H1 (cell line): ENCODE results near the gene NTPCR. TPM values are rescaled to one million over a fixed set of nuclear protein-coding genes. Genes with fewer than 3 reads are reported as not detected.

ENCODE experiments used
- CTCF ChIA-PET: fragments of 300-600 bp; sonication (Branson Sonifier 250); formaldehyde crosslinking; loops from one replicate; lab custom pipeline; 2021; ENCODE audit not compliant: partially characterized antibody; lab: Charles Lee
- POLR2A ChIA-PET: fragments of 300-600 bp; sonication (Branson Sonifier 250); formaldehyde crosslinking; loops from one replicate; lab custom pipeline; 2021; ENCODE audit warnings: inconsistent platforms; ENCODE audit not compliant: partially characterized antibody; lab: Charles Lee
- DNase-seq, 2 experiments: peaks; one replicate each; pipeline versions ENCODE4 v3.0.0 to v3.0.0-alpha.2; 2010 to 2022; ENCODE audit warnings: low spot score in 2 of 2, low read depth in 1 of 2, mixed read lengths in 1 of 2
- FAIRE-seq: peaks from 2 replicates; lab custom pipeline; 2011; peaks lifted over from hg19 to GRCh38; lab: Jason Lieb, UNC
- H2AFZ ChIP-seq: 2 replicates; pipeline ENCODE4 v1.8.1; 2012; ENCODE audit warnings: low read length, inconsistent platforms
- H2AK5ac ChIP-seq: 2 replicates; pipeline ENCODE4 v1.6.1; 2013; ENCODE audit warnings: low read depth, low read length
- H2BK120ac ChIP-seq: replicated peaks from 2 replicates; pipeline ENCODE3; 2013; ENCODE audit warnings: low read depth, low read length, inconsistent platforms
- H2BK12ac ChIP-seq: 2 replicates; pipeline ENCODE4 v1.6.1; 2013; ENCODE audit warnings: low read depth, low read length
- H2BK15ac ChIP-seq: 2 replicates; pipeline ENCODE4 v1.6.1; 2013; ENCODE audit warnings: low read length
- H2BK20ac ChIP-seq: 2 replicates; pipeline ENCODE4 v1.6.1; 2013; ENCODE audit warnings: low read length
- H2BK5ac ChIP-seq: 2 replicates; pipeline ENCODE4 v1.6.1; 2013; ENCODE audit warnings: low read depth, low read length
- H3K14ac ChIP-seq: 2 replicates; pipeline ENCODE4 v1.6.1; 2013; ENCODE audit warnings: inconsistent platforms; ENCODE audit not compliant: insufficient read length
- H3K18ac ChIP-seq: 2 replicates; pipeline ENCODE4 v1.6.1; 2013; ENCODE audit warnings: low read length; ENCODE audit errors: extremely low read depth
- H3K23ac ChIP-seq: 2 replicates; pipeline ENCODE4 v1.6.1; 2013; ENCODE audit warnings: inconsistent platforms; ENCODE audit not compliant: insufficient read length
- H3K23me2 ChIP-seq: 2 replicates; pipeline ENCODE4 v1.6.1; 2013; ENCODE audit warnings: low read depth, low read length
- H3K27ac ChIP-seq: 2 replicates; pipeline ENCODE4 v1.6.1; 2011; ENCODE audit warnings: low read depth, low read length, inconsistent platforms
- H3K27me3 ChIP-seq, 4 experiments: replicated peaks in 1 of 4; 1 replicate in 1 of 4; 2 replicates in 3 of 4; pipeline versions ENCODE4 v1.6.1 to v1.8.1; 2011 to 2013; ENCODE audit warnings: low read length in 3 of 4, mild to moderate bottlenecking in 3 of 4, inconsistent platforms in 2 of 4, mixed read lengths in 2 of 4, moderate library complexity in 1 of 4; ENCODE audit not compliant: control insufficient read depth in 3 of 4, insufficient read depth in 3 of 4; ENCODE audit errors: extremely low read depth in 1 of 4
- H3K36me3 ChIP-seq, 4 experiments: 2 replicates each; pipeline versions ENCODE4 v1.6.1 to v1.8.1; 2011 to 2013; ENCODE audit warnings: mild to moderate bottlenecking in 4 of 4, low read length in 3 of 4, moderate library complexity in 2 of 4, control low read depth in 1 of 4, inconsistent platforms in 1 of 4; ENCODE audit not compliant: insufficient read depth in 4 of 4, control insufficient read depth in 2 of 4
- H3K4ac ChIP-seq: replicated peaks from 2 replicates; pipeline ENCODE3; 2013; ENCODE audit warnings: low read length, low read depth, mixed read lengths, inconsistent platforms; ENCODE audit not compliant: insufficient read length
- H3K4me1 ChIP-seq, 4 experiments: replicated peaks in 1 of 4; 1 replicate in 1 of 4; 2 replicates in 3 of 4; pipeline versions ENCODE4 v1.6.1 to v1.8.1; 2011 to 2013; ENCODE audit warnings: low read length in 3 of 4, inconsistent platforms in 2 of 4, mixed read lengths in 1 of 4; ENCODE audit not compliant: insufficient read depth in 4 of 4, control insufficient read depth in 3 of 4
- H3K4me2 ChIP-seq, 2 experiments: 2 replicates each; pipeline versions ENCODE4 v1.6.1 to v1.8.1; 2011 to 2013; ENCODE audit warnings: low read depth in 2 of 2, low read length in 2 of 2, control low read depth in 1 of 2, inconsistent platforms in 1 of 2, mild to moderate bottlenecking in 1 of 2; ENCODE audit not compliant: insufficient read depth in 1 of 2
- H3K4me3 ChIP-seq, 4 experiments: fragments of 200-600, 300-600 bp in 1 of 4; sonication (generic), shearing (Covaris generic), sonication (Bioruptor Twin) in 1 of 4; 2 replicates each; pipeline versions ENCODE4 v1.5.1 to v1.8.1; 2011 to 2016; ENCODE audit warnings: low read length in 4 of 4, low read depth in 3 of 4, control low read depth in 2 of 4, inconsistent platforms in 2 of 4, mild to moderate bottlenecking in 2 of 4, mixed read lengths in 1 of 4, moderate library complexity in 1 of 4; ENCODE audit not compliant: insufficient read depth in 2 of 4; ENCODE audit errors: extremely low read depth in 1 of 4
- H3K56ac ChIP-seq: replicated peaks from 2 replicates; pipeline ENCODE3; 2013; ENCODE audit warnings: low read depth, mild to moderate bottlenecking, mixed read lengths, low read length, inconsistent platforms; ENCODE audit not compliant: insufficient read length
- H3K79me1 ChIP-seq: 2 replicates; pipeline ENCODE4 v1.6.1; 2013; ENCODE audit warnings: low read depth, low read length, control low read depth
- H3K79me2 ChIP-seq, 2 experiments: 2 replicates each; pipeline versions ENCODE4 v1.6.1 to v1.8.1; 2012 to 2013; ENCODE audit warnings: low read length in 2 of 2, mild to moderate bottlenecking in 2 of 2, inconsistent platforms in 1 of 2; ENCODE audit not compliant: insufficient read depth in 2 of 2, control insufficient read depth in 1 of 2
- H3K9ac ChIP-seq, 4 experiments: replicated peaks in 1 of 4; 1 replicate in 1 of 4; 2 replicates in 3 of 4; pipeline versions ENCODE4 v1.6.1 to v1.8.1; 2011 to 2013; ENCODE audit warnings: low read depth in 3 of 4, low read length in 3 of 4, control low read depth in 2 of 4, mild to moderate bottlenecking in 2 of 4, moderate library complexity in 2 of 4, inconsistent platforms in 1 of 4; ENCODE audit errors: extremely low read depth in 1 of 4
- H3K9me3 ChIP-seq, 2 experiments: 2 replicates each; pipeline versions ENCODE4 v1.6.1 to v1.8.1; 2012 to 2013; ENCODE audit warnings: mild to moderate bottlenecking in 2 of 2, moderate library complexity in 2 of 2, control low read depth in 1 of 2, inconsistent platforms in 1 of 2, low read depth in 1 of 2, low read length in 1 of 2, mixed read lengths in 1 of 2; ENCODE audit not compliant: insufficient read depth in 2 of 2
- H4K20me1 ChIP-seq, 2 experiments: replicated peaks in 1 of 2; 2 replicates each; pipeline versions ENCODE3 to v1.8.1; 2011 to 2013; ENCODE audit warnings: inconsistent platforms in 2 of 2, low read length in 2 of 2, mild to moderate bottlenecking in 1 of 2; ENCODE audit not compliant: insufficient read depth in 2 of 2, control insufficient read depth in 1 of 2
- H4K5ac ChIP-seq: 2 replicates; pipeline ENCODE4 v1.6.1; 2013; ENCODE audit warnings: low read length, low read depth, mixed read lengths, inconsistent platforms; ENCODE audit not compliant: insufficient read length
- H4K8ac ChIP-seq: 2 replicates; pipeline ENCODE4 v1.8.0; 2013; ENCODE audit warnings: mild to moderate bottlenecking, moderate library complexity, low read length, inconsistent platforms; ENCODE audit not compliant: insufficient read depth; ENCODE audit errors: extremely low read depth
- H4K91ac ChIP-seq: replicated peaks from 2 replicates; pipeline ENCODE3; 2013; ENCODE audit warnings: low read length, mixed read lengths, inconsistent platforms; ENCODE audit not compliant: insufficient read length
- EP300 ChIP-seq, 2 experiments: IDR thresholded peaks; 1 replicate in 1 of 2; 2 replicates in 1 of 2; pipeline ENCODE4 v1.6.1; 2011 to 2012; ENCODE audit warnings: low read depth in 2 of 2, low read length in 2 of 2, mild to moderate bottlenecking in 2 of 2, borderline replicate concordance in 1 of 2, inconsistent platforms in 1 of 2, moderate library complexity in 1 of 2
- GABPA ChIP-seq: IDR thresholded peaks from 2 replicates; pipeline ENCODE4 v1.6.1; 2011; ENCODE audit warnings: mild to moderate bottlenecking, low read length, moderate library complexity, borderline replicate concordance; ENCODE audit not compliant: insufficient read depth
- WGBS, 2 experiments: shearing (Covaris generic) in 1 of 2; methylation state at CpG; one replicate each; pipeline versions ENCODE4 v1.1.6 to v1.1.7; 2013 to 2015; ENCODE audit warnings: low lambda C conversion rate in 2 of 2, mixed read lengths in 2 of 2, inconsistent platforms in 1 of 2, low coverage in 1 of 2, missing lambda C conversion rate in 1 of 2; ENCODE audit not compliant: insufficient replicate concordance in 2 of 2, insufficient coverage in 1 of 2, insufficient read length in 1 of 2; ENCODE audit errors: extremely low coverage in 1 of 2, missing lambda C conversion rate in 1 of 2; 5-methylcytosine and 5-hydroxymethylcytosine counted together
- polyA plus RNA-seq, 7 experiments: library from polyadenylated mRNA; depleted of rRNA in 3 of 7; stranded (reverse) in 5 of 7; unstranded in 2 of 7; fragments of >200 nt in 5 of 7; fragments of 200-250 nt in 2 of 7; gene quantifications; 1 replicate in 5 of 7; 2 replicates in 1 of 7; 4 replicates in 1 of 7; pipeline versions ENCODE4 v1.2.1 to v1.2.3, GENCODE V29; 2011 to 2013; ENCODE audit warnings: missing spikeins in 2 of 7, mixed read lengths in 2 of 7
- total RNA-seq: library from RNA; stranded (reverse); fragmentation: NEBNext Ultra II Directional; extraction: Animal tissue kit (Norgen Biotek cat#: 25700); gene quantifications from 2 replicates; pipeline ENCODE4 v1.2.1, GENCODE V29; 2021

Gene NTPCR
- total and polyA plus RNA-seq, 2 of the 8 experiments (the other 6 are each of a cell fraction or from before 2014, with no cell fraction given): 22.6 to 73.1 TPM

GRCh38 chr1:232993555-232993954 lies 43.1 kb downstream of the NTPCR start:
- no peak overlapping the region for H2BK15ac ChIP-seq
- no peak overlapping the region for H2AFZ ChIP-seq
- no peaks in the 10 kb centered on the region for H3K79me1 ChIP-seq
- H4K20me1 ChIP-seq: no peaks in the 10 kb centered on the region
- FAIRE-seq: no peak
- H2BK20ac ChIP-seq: no peak overlapping the region
- no peak overlapping the region for H2BK120ac ChIP-seq
- no peak for DNase-seq
- no peak overlapping the region for H3K4me2 ChIP-seq
- no peaks in the 10 kb centered on the region for H3K23me2 ChIP-seq
- H4K5ac ChIP-seq: no peak overlapping the region
- no peak overlapping the region for H4K8ac ChIP-seq
- H3K56ac ChIP-seq: no peak overlapping the region
- no peak overlapping the region for H3K23ac ChIP-seq
- H3K79me2 ChIP-seq: no peaks in the 10 kb centered on the region
- H3K9me3 ChIP-seq: peaks cover 10 to 19% of the 10 kb centered on the region in 2 experiments
- no peak overlapping the region for H2BK12ac ChIP-seq
- no peak overlapping the region for H3K18ac ChIP-seq
- H3K27ac ChIP-seq: no peak overlapping the region
- POLR2A ChIA-PET: no interaction called here
- no peak overlapping the region for H2AK5ac ChIP-seq
- 95% methylated on average over 3 of the region's 3 CpGs; no CpG with 5 or more reads in 1 of the 2 experiments for WGBS, 2 experiments
- no peak overlapping the region for H3K14ac ChIP-seq
- no peak overlapping the region for H2BK5ac ChIP-seq
- H3K27me3 ChIP-seq: no peaks in the 10 kb centered on the region
- CTCF ChIA-PET: interaction anchor here (0.8 to 1.1 kb wide), 4 partner anchors 20 to 391 kb away, joined by 3 to 5 read pairs (median 3); no protein-coding TSS in a partner anchor
- H4K91ac ChIP-seq: no peak overlapping the region
- H3K4me3 ChIP-seq: no peak overlapping the region
- peaks cover 6 to 52% (median 24%) of the 10 kb centered on the region in 4 experiments for H3K36me3 ChIP-seq
- no peak overlapping the region for H3K4ac ChIP-seq
- no peaks in the 10 kb centered on the region for H3K4me1 ChIP-seq
- no peak overlapping the region for H3K9ac ChIP-seq
- TF ChIP-seq GABPA: no peak
- no peak for TF ChIP-seq EP300 (IDR thresholded peaks at IDR 0.05; ENCODE audit: borderline replicate concordance in 1 of 2, low read depth in 2 of 2, low read length in 2 of 2)
